ENCODE results near the gene FTCD.

DNA sequence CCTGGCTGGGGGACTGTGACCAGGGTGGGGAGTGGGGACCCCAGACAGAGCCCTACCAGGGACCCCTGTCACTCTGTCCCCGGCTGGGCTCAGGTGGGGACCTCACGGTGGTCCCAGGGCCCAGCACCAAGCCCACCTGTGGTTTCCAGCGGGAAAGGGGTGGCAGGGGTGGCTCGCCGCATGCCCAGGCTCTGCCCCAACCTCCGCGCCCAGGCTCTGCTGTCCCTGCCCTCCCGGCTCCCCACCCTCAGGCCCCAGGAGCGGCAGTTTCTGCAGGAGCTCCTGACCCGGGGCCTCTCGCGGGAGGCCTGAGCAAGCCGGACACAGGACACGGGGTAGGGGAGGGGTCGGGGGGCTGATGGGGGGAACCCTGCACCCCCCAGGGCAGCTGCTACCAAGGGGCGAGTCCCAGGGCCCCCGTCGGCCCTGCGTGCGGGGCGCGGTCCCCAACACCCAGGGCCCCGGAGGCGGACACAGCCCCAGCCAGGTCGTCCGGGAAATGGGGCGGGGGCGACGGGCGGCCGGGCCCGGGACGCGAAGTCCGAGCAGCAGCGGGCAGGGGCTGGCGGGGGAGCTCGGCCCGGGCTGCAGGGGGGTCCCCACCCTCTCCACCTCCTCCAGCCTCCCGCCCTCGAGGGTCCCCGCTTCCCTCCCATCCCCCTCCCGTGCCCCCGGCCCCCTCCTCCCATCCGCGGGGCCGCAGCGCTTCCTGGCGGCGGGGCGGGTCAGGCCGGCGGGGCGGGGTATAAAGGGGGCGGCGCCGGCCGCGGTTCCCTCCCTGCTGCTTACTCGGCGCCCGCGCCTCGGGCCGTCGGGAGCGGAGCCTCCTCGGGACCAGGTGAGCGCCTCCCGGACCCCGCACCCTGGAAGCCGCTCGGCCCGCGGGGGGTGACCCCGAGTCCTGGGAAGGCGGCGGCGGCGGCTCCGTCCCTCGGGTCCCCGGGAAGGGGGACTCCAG is 57.8 kb downstream of the FTCD start, which contains the start of gene COL6A2:
- TF ChIP-seq, protein P1, sequence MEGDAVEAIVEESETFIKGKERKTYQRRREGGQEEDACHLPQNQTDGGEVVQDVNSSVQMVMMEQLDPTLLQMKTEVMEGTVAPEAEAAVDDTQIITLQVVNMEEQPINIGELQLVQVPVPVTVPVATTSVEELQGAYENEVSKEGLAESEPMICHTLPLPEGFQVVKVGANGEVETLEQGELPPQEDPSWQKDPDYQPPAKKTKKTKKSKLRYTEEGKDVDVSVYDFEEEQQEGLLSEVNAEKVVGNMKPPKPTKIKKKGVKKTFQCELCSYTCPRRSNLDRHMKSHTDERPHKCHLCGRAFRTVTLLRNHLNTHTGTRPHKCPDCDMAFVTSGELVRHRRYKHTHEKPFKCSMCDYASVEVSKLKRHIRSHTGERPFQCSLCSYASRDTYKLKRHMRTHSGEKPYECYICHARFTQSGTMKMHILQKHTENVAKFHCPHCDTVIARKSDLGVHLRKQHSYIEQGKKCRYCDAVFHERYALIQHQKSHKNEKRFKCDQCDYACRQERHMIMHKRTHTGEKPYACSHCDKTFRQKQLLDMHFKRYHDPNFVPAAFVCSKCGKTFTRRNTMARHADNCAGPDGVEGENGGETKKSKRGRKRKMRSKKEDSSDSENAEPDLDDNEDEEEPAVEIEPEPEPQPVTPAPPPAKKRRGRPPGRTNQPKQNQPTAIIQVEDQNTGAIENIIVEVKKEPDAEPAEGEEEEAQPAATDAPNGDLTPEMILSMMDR (conservative IDR thresholded peaks at IDR 0.05; ENCODE audit: low read depth, low read length), result no peak; the same call in 1 of the 2 replicates
- TF ChIP-seq EZH2phosphoT487 (IDR thresholded peaks at IDR 0.05; ENCODE audit: borderline replicate concordance, low read length), result no peak
- TF ChIP-seq EZH2 (IDR thresholded peaks at IDR 0.05; ENCODE audit: low read length, unreplicated experiment), result no peak
